GM12878 (cell line): ENCODE data around the gene AMT. TPM values are rescaled to one million over a fixed set of nuclear protein-coding genes. Genes with fewer than 3 reads are reported as not detected.

Experiments used
- ATAC-seq: fragments of 200-7000 bp; cut with Tn5 transposase; 3 replicates; pipeline ENCODE4 v1.9.1; 2020; ENCODE audit warnings: mild to moderate bottlenecking, moderate library complexity
- BruUV-seq: library from RNA; stranded (reverse); fragments of 400-500 nt; replicated peaks from 2 replicates; lab custom pipeline; 2021; lab: Mats Ljungman, UMichigan
- CTCF ChIA-PET: fragments of 300-600 bp; sonication (Branson Sonifier 250); formaldehyde crosslinking; extraction: SDS; loops from one replicate; lab custom pipeline; 2021; ENCODE audit warnings: inconsistent platforms; lab: Yijun Ruan, JAX
- POLR2A ChIA-PET: fragments of 350-600 bp; formaldehyde crosslinking; extraction: SDS; loops from one replicate; lab custom pipeline; 2021; ENCODE audit warnings: inconsistent platforms; lab: Charles Lee
- RAD21 ChIA-PET: fragments of 300-600 bp; sonication (Branson Sonifier 250); formaldehyde crosslinking; loops from one replicate; lab custom pipeline; 2023; ENCODE audit warnings: antibody characterized with exemption; ENCODE audit not compliant: unreplicated experiment; lab: Charles Lee
- SMC1A ChIA-PET: fragments of 300-600 bp; sonication (Branson Sonifier 250); formaldehyde crosslinking; loops from one replicate; lab custom pipeline; 2023; ENCODE audit not compliant: unreplicated experiment, uncharacterized antibody; lab: Charles Lee
- DNase-seq: peaks from one replicate; pipeline ENCODE4 v3.0.0-alpha.2; 2011; ENCODE audit warnings: low read depth, low spot score
- FAIRE-seq: peaks from 3 replicates; lab custom pipeline; 2011; peaks lifted over from hg19 to GRCh38; lab: Jason Lieb, UNC
- H2AFZ ChIP-seq: 2 replicates; pipeline ENCODE4 v1.6.0; 2011; ENCODE audit warnings: low read depth, low read length, control low read depth; ENCODE audit not compliant: control insufficient read depth
- H3K27ac ChIP-seq: 2 replicates; pipeline ENCODE4 v1.5.1; 2011; ENCODE audit warnings: control low read depth; ENCODE audit not compliant: control insufficient read depth, insufficient read depth
- H3K27me3 ChIP-seq, 2 experiments: replicated peaks in 1 of 2; 2 replicates each; pipeline versions ENCODE4 v1.6.0 to v1.6.1; 2011; ENCODE audit warnings: low read length in 1 of 2; ENCODE audit not compliant: control insufficient read depth in 2 of 2, insufficient read depth in 2 of 2
- H3K36me3 ChIP-seq, 2 experiments: 2 replicates each; pipeline ENCODE4 v1.5.1; 2011; ENCODE audit warnings: low read length in 1 of 2; ENCODE audit not compliant: control insufficient read depth in 2 of 2, insufficient read depth in 2 of 2
- H3K4me1 ChIP-seq: 2 replicates; pipeline ENCODE4 v1.6.1; 2011; ENCODE audit warnings: mild to moderate bottlenecking, low read length, moderate library complexity, mixed read lengths; ENCODE audit not compliant: control insufficient read depth, insufficient read depth
- H3K4me2 ChIP-seq: 2 replicates; pipeline ENCODE4 v1.6.0; 2011; ENCODE audit warnings: control low read depth; ENCODE audit not compliant: control insufficient read depth, insufficient read depth
- H3K4me3 ChIP-seq: fragments of 200-600 bp; sonication (generic); 2 replicates; pipeline ENCODE4 v1.5.1; 2016
- H3K79me2 ChIP-seq: 2 replicates; pipeline ENCODE4 v1.6.0; 2011; ENCODE audit warnings: low read length; ENCODE audit not compliant: control insufficient read depth, insufficient read depth
- H3K9ac ChIP-seq: 2 replicates; pipeline ENCODE4 v1.8.0; 2011; ENCODE audit warnings: low read length, control low read depth, mixed read lengths; ENCODE audit not compliant: control insufficient read depth, insufficient read depth
- H3K9me3 ChIP-seq: replicated peaks from 3 replicates; pipeline ENCODE4 v1.5.1; 2011; ENCODE audit warnings: mild to moderate bottlenecking, low read length; ENCODE audit not compliant: control insufficient read depth, insufficient read depth
- H4K20me1 ChIP-seq: 2 replicates; pipeline ENCODE4 v1.6.0; 2011; ENCODE audit not compliant: control insufficient read depth, insufficient read depth
- CREB1 ChIP-seq: IDR thresholded peaks from 2 replicates; pipeline ENCODE4 v1.6.1; 2012; ENCODE audit warnings: low read depth, mild to moderate bottlenecking, inconsistent platforms
- HDAC6 ChIP-seq: fragments of 200-600 bp; sonication (generic); IDR thresholded peaks from one replicate; pipeline ENCODE4 v1.8.0; 2017; ENCODE audit warnings: antibody characterized with exemption; ENCODE audit not compliant: unreplicated experiment
- HDGF ChIP-seq: fragments of 450-650 bp; IDR thresholded peaks from 2 replicates; pipeline ENCODE4 v1.6.1; 2016; ENCODE audit warnings: antibody characterized with exemption
- NBN ChIP-seq: fragments of 450-650 bp; IDR thresholded peaks from 2 replicates; pipeline ENCODE4 v1.6.1; 2016
- RAD21 ChIP-seq: IDR thresholded peaks from 2 replicates; pipeline ENCODE4 v1.6.1; 2011; ENCODE audit warnings: mild to moderate bottlenecking, low read depth, low read length, moderate library complexity; ENCODE audit not compliant: insufficient read depth
- RCOR1 ChIP-seq: conservative IDR thresholded peaks from 2 replicates; pipeline ENCODE4 v1.6.1; 2012; ENCODE audit warnings: low read depth, low read length, improper control_type of control experiment
- ZNF217 ChIP-seq: fragments of 450-650 bp; IDR thresholded peaks from 2 replicates; pipeline ENCODE4 v1.6.1; 2017; ENCODE audit warnings: antibody characterized with exemption, mild to moderate bottlenecking
- WGBS: methylation state at CpG from one replicate; pipeline ENCODE4 v1.1.6; 2016; ENCODE audit warnings: low lambda C conversion rate; ENCODE audit not compliant: insufficient replicate concordance, insufficient coverage; ENCODE audit errors: missing lambda C conversion rate; 5-methylcytosine and 5-hydroxymethylcytosine counted together
- in situ Hi-C: fragments of 300-500 bp; cut with MboI; formaldehyde crosslinking; loops from 9 replicates; pipeline ENCODE4 v1.14.3; 2018; ENCODE audit warnings: mixed read lengths
- intact Hi-C: fragments of 100-400 bp; cut with micrococcal nuclease; formaldehyde crosslinking; loops from one replicate; pipeline ENCODE4 v1.14.2; 2022; ENCODE audit not compliant: unreplicated experiment
- polyA plus RNA-seq, 11 experiments: library from polyadenylated mRNA; depleted of rRNA in 4 of 11; unstranded in 6 of 11; stranded (reverse) in 5 of 11; fragments of >200 nt; fragmentation: Nextera tagmentation in 4 of 11; fragmentation: Illumina TruSeq in 1 of 11; extraction: Ambion mirVana in 4 of 11; extraction: Trizol in 1 of 11; gene quantifications; 1 replicate in 1 of 11; 2 replicates in 10 of 11; pipeline versions ENCODE4 v1.2.1 to v1.2.3, GENCODE V29; 2011 to 2016; ENCODE audit warnings: inconsistent platforms in 2 of 11, missing spikeins in 2 of 11, low read depth in 1 of 11
- total RNA-seq, 4 experiments: library from RNA; depleted of rRNA in 3 of 4; stranded (reverse); fragments of >200 nt in 3 of 4; fragmentation: Illumina TruSeq in 1 of 4; extraction: Trizol in 1 of 4; gene quantifications; 2 replicates each; pipeline versions ENCODE4 v1.2.1 to v1.2.3, GENCODE V29; 2013 to 2021

The AMT gene
- total and polyA plus RNA-seq, 10 of the 15 experiments (the other 5 are each of a cell fraction or from before 2014, with no cell fraction given), result 0.45 to 7.2 (median 2.6) TPM

DNA sequence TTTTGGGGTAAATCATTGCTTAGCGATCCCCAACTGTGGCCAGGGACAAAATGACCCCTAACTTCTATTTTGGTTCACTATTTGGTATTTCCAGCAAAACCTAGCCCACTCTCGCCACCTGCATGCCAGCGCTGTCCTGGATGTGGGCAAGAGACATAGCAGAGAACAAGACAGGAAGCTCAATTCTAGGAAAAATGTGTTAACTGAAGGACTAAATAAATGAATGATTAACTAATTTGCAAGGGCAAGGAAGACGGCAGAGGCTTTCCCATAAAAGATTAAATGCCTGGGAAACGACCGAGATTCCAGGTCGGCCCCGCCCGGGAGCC, 6.4 kb upstream of the AMT start:
- peak overlapping the region; percentile 59 for H3K4me3 ChIP-seq
- peak overlapping the region; percentile 71 for H3K9ac ChIP-seq
- no peaks in the 10 kb centered on the region for H3K36me3 ChIP-seq
- H3K9me3 ChIP-seq, result no peaks in the 10 kb centered on the region
- TF ChIP-seq RAD21 (0 out of 2 replicates have a peak, but pooled peaks have one; percentile 3), NBN (no peak)
- no peaks in the 10 kb centered on the region; the same call in 1 of the 2 replicates for H3K4me1 ChIP-seq
- no peak for FAIRE-seq
- DNase-seq, result no peak
- ATAC-seq, result peak; percentile 10
- ChIA-PET RAD21 (interaction anchor here (0.7 to 1.6 kb wide), 9 partner anchors 14 to 89 kb away, joined by 3 to 21 read pairs (median 7); partner anchors contain the start of genes RHOA, TCTA and USP4), CTCF (interaction anchor here (0.6 to 3.1 kb wide), 7 partner anchors 13 to 336 kb away, joined by 3 to 14 read pairs (median 4); partner anchors contain the start of genes KLHDC8B and USP4), SMC1A (interaction anchor here (0.8 to 1.4 kb wide), 7 partner anchors 9 to 125 kb away, joined by 3 to 18 read pairs (median 6); partner anchors contain the start of genes RHOA, TCTA and USP4), POLR2A (interaction anchor here (0.5 to 3.6 kb wide), 9 partner anchors 15 to 982 kb away, joined by 3 to 36 read pairs (median 4); partner anchors contain the start of genes ATRIP, RHOA, TCTA and USP4)
- WGBS, result 1% methylated on average over 9 of the region's 9 CpGs
- intact Hi-C loops, result loop anchor here (1.0 kb wide), 1 partner anchor 16 kb away; the partner anchor contains the start of gene TCTA
- in situ Hi-C loops, result no loop called here
- H3K4me2 ChIP-seq, result peak overlapping the region; percentile 40
- H4K20me1 ChIP-seq, result no peaks in the 10 kb centered on the region
- peak overlapping the region; percentile 96 for H2AFZ ChIP-seq
- H3K79me2 ChIP-seq, result peaks cover 2% of the 10 kb centered on the region; the same call in 1 of the 2 replicates
- H3K27ac ChIP-seq, result peak overlapping the region; percentile 84
- no peaks in the 10 kb centered on the region for H3K27me3 ChIP-seq
- BruUV-seq, result TSS peak; percentile 91

DNA sequence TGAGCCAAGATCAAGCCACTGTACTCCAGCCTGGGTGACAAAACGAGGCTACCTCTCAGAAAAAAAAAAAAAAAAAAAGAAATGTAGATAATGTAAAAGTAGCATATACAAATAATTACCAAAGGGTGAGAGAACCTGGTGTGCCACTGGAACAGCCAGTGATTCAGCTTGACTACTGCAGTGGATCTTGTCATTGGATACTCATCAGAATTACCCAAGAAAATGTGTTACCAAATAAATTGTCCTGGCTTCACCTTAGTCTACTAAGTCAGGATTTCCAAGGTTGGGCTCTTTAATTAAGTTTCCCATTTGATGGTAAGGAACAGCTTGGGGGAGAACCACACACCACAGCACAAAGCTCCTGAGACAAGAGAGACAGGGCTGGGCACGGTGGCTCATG, 5.3 kb upstream of the AMT start:
- no peaks in the 10 kb centered on the region for H3K9me3 ChIP-seq
- TF ChIP-seq CREB1 (no peak), ZNF217 (no peak), HDAC6 (no peak), HDGF (no peak), RCOR1 (no peak)
- no TSS peak for BruUV-seq
- DNase-seq (no peak), ATAC-seq (no peak), FAIRE-seq (peak; percentile 56)
- H3K27ac ChIP-seq, result no peak overlapping the region
- H3K27me3 ChIP-seq, result no peaks in the 10 kb centered on the region
- peaks cover 2% of the 10 kb centered on the region; the same call in 1 of the 2 replicates for H3K79me2 ChIP-seq
- ChIA-PET CTCF (interaction anchor here (0.8 kb wide), 1 partner anchor 11 kb away, joined by 3 read pairs; no protein-coding TSS in a partner anchor), SMC1A (interaction anchor here (0.6 to 1.5 kb wide), 5 partner anchors 9 to 87 kb away, joined by 3 to 4 read pairs (median 3); no protein-coding TSS in a partner anchor), RAD21 (interaction anchor here (0.8 to 1.5 kb wide), 2 partner anchors 16 to 76 kb away, joined by 3 to 4 read pairs; no protein-coding TSS in a partner anchor), POLR2A (interaction anchor here (0.7 to 3.6 kb wide), 4 partner anchors 12 to 33 kb away, joined by 3 to 28 read pairs (median 4); partner anchors contain the start of genes RHOA and TCTA)
- H4K20me1 ChIP-seq, result no peaks in the 10 kb centered on the region
- WGBS, result 95% methylated on average over 2 of the region's 2 CpGs
- H3K4me3 ChIP-seq, result no peak overlapping the region
- H3K9ac ChIP-seq, result no peak overlapping the region
- intact Hi-C loops (no loop called here), in situ Hi-C loops (no loop called here)
- no peaks in the 10 kb centered on the region; the same call in 1 of the 2 replicates for H3K4me1 ChIP-seq
- no peaks in the 10 kb centered on the region for H3K36me3 ChIP-seq
- no peak overlapping the region for H3K4me2 ChIP-seq
- H2AFZ ChIP-seq, result no peak overlapping the region
